Neuronal stem cell (in vitro differentiated cells): Measurements from ENCODE around the gene GRM2.

ENCODE experiments used
- DNase-seq: peaks from one replicate; pipeline ENCODE4 v3.0.0-alpha.2; 2013; ENCODE audit warnings: low spot score
- H2AFZ ChIP-seq: one replicate; pipeline ENCODE4 v1.6.1; 2013; ENCODE audit warnings: mild to moderate bottlenecking, low read length, inconsistent platforms
- H2AK5ac ChIP-seq: 2 replicates; pipeline ENCODE4 v1.6.1; 2013; ENCODE audit warnings: low read depth, mild to moderate bottlenecking, inconsistent platforms, low read length, moderate library complexity, mixed read lengths
- H2BK120ac ChIP-seq: 2 replicates; pipeline ENCODE4 v1.6.1; 2013; ENCODE audit warnings: low read depth, mild to moderate bottlenecking, inconsistent platforms, low read length, moderate library complexity, mixed read lengths
- H2BK12ac ChIP-seq: one replicate; pipeline ENCODE4 v1.6.1; 2013; ENCODE audit warnings: low read length, inconsistent platforms
- H2BK15ac ChIP-seq: 2 replicates; pipeline ENCODE4 v1.6.1; 2013; ENCODE audit warnings: mild to moderate bottlenecking, low read length, inconsistent platforms, mixed read lengths
- H2BK5ac ChIP-seq: one replicate; pipeline ENCODE4 v1.6.1; 2013; ENCODE audit warnings: inconsistent platforms, mild to moderate bottlenecking, low read length, moderate library complexity
- H3K14ac ChIP-seq: one replicate; pipeline ENCODE4 v1.6.1; 2013; ENCODE audit warnings: low read length, inconsistent platforms
- H3K18ac ChIP-seq: 2 replicates; pipeline ENCODE4 v1.6.1; 2013; ENCODE audit warnings: low read length, inconsistent platforms
- H3K23ac ChIP-seq: 2 replicates; pipeline ENCODE4 v1.6.1; 2013; ENCODE audit warnings: low read depth, mild to moderate bottlenecking, mixed read lengths, low read length, inconsistent platforms; ENCODE audit not compliant: poor library complexity
- H3K27ac ChIP-seq: replicated peaks from 3 replicates; pipeline ENCODE4 v1.5.1; 2013; ENCODE audit warnings: low read length, inconsistent platforms
- H3K27me3 ChIP-seq, 3 experiments: 2 replicates each; pipeline ENCODE4 v1.6.1; 2013; ENCODE audit warnings: low read length in 3 of 3, mild to moderate bottlenecking in 2 of 3, inconsistent platforms in 1 of 3, low read depth in 1 of 3, mixed read lengths in 1 of 3, moderate library complexity in 1 of 3; ENCODE audit not compliant: control insufficient read depth in 3 of 3, insufficient read depth in 3 of 3
- H3K36me3 ChIP-seq, 2 donors: replicated peaks in 1 of 2; 2 replicates each; pipeline ENCODE4 v1.6.1; 2013; ENCODE audit warnings: low read length in 2 of 2; ENCODE audit not compliant: control insufficient read depth in 2 of 2, insufficient read depth in 2 of 2
- H3K4ac ChIP-seq: 2 replicates; pipeline ENCODE4 v1.6.1; 2013; ENCODE audit warnings: inconsistent platforms, mild to moderate bottlenecking, low read length, moderate library complexity
- H3K4me1 ChIP-seq, 2 donors: 1 replicate in 1 of 2; 2 replicates in 1 of 2; pipeline ENCODE4 v1.6.1; 2013; ENCODE audit warnings: low read length in 2 of 2, low read depth in 1 of 2; ENCODE audit not compliant: control insufficient read depth in 2 of 2, insufficient read depth in 1 of 2
- H3K4me2 ChIP-seq: one replicate; pipeline ENCODE4 v1.6.1; 2013; ENCODE audit warnings: mild to moderate bottlenecking, low read length, inconsistent platforms; ENCODE audit not compliant: insufficient read depth, poor library complexity, severe bottlenecking
- H3K4me3 ChIP-seq, 2 donors: 2 replicates each; pipeline ENCODE4 v1.5.1; 2013; ENCODE audit warnings: low read length in 2 of 2, mild to moderate bottlenecking in 2 of 2, inconsistent platforms in 1 of 2, moderate library complexity in 1 of 2
- H3K79me1 ChIP-seq: one replicate; pipeline ENCODE4 v1.6.1; 2013; ENCODE audit warnings: low read depth, mild to moderate bottlenecking, inconsistent platforms, low read length, moderate library complexity
- H3K9ac ChIP-seq: one replicate; pipeline ENCODE4 v1.6.1; 2013; ENCODE audit warnings: mild to moderate bottlenecking, low read depth, low read length, inconsistent platforms; ENCODE audit not compliant: poor library complexity
- H3K9me3 ChIP-seq, 2 donors: replicated peaks in 1 of 2; 2 replicates each; pipeline versions ENCODE3 to v1.6.1; 2013; ENCODE audit warnings: low read length in 2 of 2, mild to moderate bottlenecking in 2 of 2, inconsistent platforms in 1 of 2, low read depth in 1 of 2, mixed read lengths in 1 of 2, moderate library complexity in 1 of 2; ENCODE audit not compliant: control insufficient read depth in 2 of 2, insufficient read depth in 1 of 2
- H4K8ac ChIP-seq: one replicate; pipeline ENCODE4 v1.6.1; 2013; ENCODE audit warnings: low read depth, mild to moderate bottlenecking, inconsistent platforms, low read length, moderate library complexity
- H4K91ac ChIP-seq: one replicate; pipeline ENCODE4 v1.6.1; 2013; ENCODE audit warnings: low read length, low read depth, mild to moderate bottlenecking, inconsistent platforms; ENCODE audit not compliant: poor library complexity
- WGBS, 2 donors: extraction: QIAGEN DNeasy Blood & Tissue Kit; methylation state at CpG; one replicate each; pipeline ENCODE4 v1.1.7; 2013; ENCODE audit warnings: missing lambda C conversion rate in 2 of 2, mixed read lengths in 1 of 2; ENCODE audit not compliant: insufficient read length in 2 of 2, insufficient replicate concordance in 1 of 2; ENCODE audit errors: extremely low coverage in 2 of 2; 5-methylcytosine and 5-hydroxymethylcytosine counted together

GRM2 gene

GRCh38 chr3:51721062-51721745 lies 14.3 kb downstream of the GRM2 start:
- H2BK15ac ChIP-seq, result no peak overlapping the region
- H3K23ac ChIP-seq, result no peak overlapping the region
- H3K36me3 ChIP-seq, result peaks cover 0 to 4% of the 10 kb centered on the region in 2 donors
- H3K4ac ChIP-seq, result no peak overlapping the region
- H3K27ac ChIP-seq, result no peak overlapping the region
- no peak overlapping the region for H3K18ac ChIP-seq
- H3K14ac ChIP-seq, result no peak overlapping the region
- no CpG with 5 or more reads among the region's 8 CpGs for WGBS, 2 donors
- peaks cover 0 to 2% (median 0%) of the 10 kb centered on the region in 3 experiments for H3K27me3 ChIP-seq
- H2BK120ac ChIP-seq, result no peak overlapping the region
- DNase-seq, result no peak
- H2AK5ac ChIP-seq, result no peak overlapping the region
- H3K9me3 ChIP-seq, result no peaks in the 10 kb centered on the region
- H2AFZ ChIP-seq, result peak overlapping the region; percentile 69
- H4K8ac ChIP-seq, result no peak overlapping the region
- no peaks in the 10 kb centered on the region for H3K4me1 ChIP-seq
- H3K9ac ChIP-seq, result no peak overlapping the region
- no peak overlapping the region for H2BK12ac ChIP-seq
- no peak overlapping the region for H4K91ac ChIP-seq
- no peaks in the 10 kb centered on the region for H3K79me1 ChIP-seq
- no peak overlapping the region for H3K4me2 ChIP-seq
- H3K4me3 ChIP-seq, result no peak overlapping the region
- H2BK5ac ChIP-seq, result peak overlapping the region; percentile 7

DNA sequence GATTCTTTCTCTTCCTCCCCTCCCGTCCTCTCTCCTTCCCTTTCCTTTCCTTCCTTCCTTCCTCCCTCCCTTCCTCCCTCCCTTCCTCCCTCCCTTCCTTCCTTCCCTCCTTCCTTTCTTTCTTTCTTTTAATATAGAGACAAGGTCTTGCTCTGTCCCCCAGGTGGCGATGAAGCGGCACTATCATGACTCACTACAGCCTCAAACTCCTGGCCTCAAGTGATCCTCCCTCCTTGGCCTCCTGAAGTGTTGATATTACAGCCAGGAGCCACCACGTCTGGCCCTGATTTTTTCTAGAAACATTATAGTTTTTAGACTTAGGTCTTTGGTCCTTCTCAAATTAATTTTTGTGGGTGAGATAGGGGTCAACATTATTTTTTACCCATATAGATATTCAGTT lies 15.5 kb downstream of the GRM2 start:
- H3K9ac ChIP-seq, result no peak overlapping the region
- H3K14ac ChIP-seq, result no peak overlapping the region
- H3K27ac ChIP-seq, result no peak overlapping the region
- H2BK12ac ChIP-seq, result no peak overlapping the region
- no peak overlapping the region for H2BK5ac ChIP-seq
- H2AFZ ChIP-seq, result no peak overlapping the region
- H3K9me3 ChIP-seq, result no peaks in the 10 kb centered on the region
- no peaks in the 10 kb centered on the region for H3K79me1 ChIP-seq
- H2BK120ac ChIP-seq, result no peak overlapping the region
- WGBS, 2 donors, result no CpG with 5 or more reads among the region's 4 CpGs
- no peak overlapping the region for H3K4ac ChIP-seq
- no peak overlapping the region for H3K4me2 ChIP-seq
- peak overlapping the region; percentile 60 for H3K23ac ChIP-seq
- H2AK5ac ChIP-seq, result no peak overlapping the region
- H4K8ac ChIP-seq, result no peak overlapping the region
- no peak overlapping the region for H3K18ac ChIP-seq
- no peak overlapping the region for H3K4me3 ChIP-seq
- no peak overlapping the region for H4K91ac ChIP-seq
- H2BK15ac ChIP-seq, result no peak overlapping the region
- H3K36me3 ChIP-seq, result no peaks in the 10 kb centered on the region
- DNase-seq, result no peak
- H3K27me3 ChIP-seq, result peaks cover 0 to 2% (median 0%) of the 10 kb centered on the region in 3 experiments
- no peaks in the 10 kb centered on the region for H3K4me1 ChIP-seq

- Histone ChIP-seq H3K4me3 (no peak overlapping the region), H3K4ac (no peak overlapping the region), H4K8ac (no peak overlapping the region), H2AFZ (no peak overlapping the region), H3K9ac (no peak overlapping the region), H3K23ac (no peak overlapping the region), H4K91ac (no peak overlapping the region), H2AK5ac (no peak overlapping the region), H2BK5ac (no peak overlapping the region), H3K79me1 (no peaks in the 10 kb centered on the region), H2BK12ac (no peak overlapping the region), H3K9me3 (no peaks in the 10 kb centered on the region), H2BK15ac (no peak overlapping the region), H3K4me1 (no peaks in the 10 kb centered on the region), H3K14ac (no peak overlapping the region), H3K36me3 (no peaks in the 10 kb centered on the region), H3K27me3 (peaks cover 0 to 6% (median 0%) of the 10 kb centered on the region in 3 experiments), H2BK120ac (no peak overlapping the region), H3K18ac (no peak overlapping the region), H3K4me2 (no peak overlapping the region), H3K27ac (no peak overlapping the region)
- DNase-seq, result no peak
These were observed 20.6 kb downstream of the GRM2 start for GRCh38 chr3:51727500-51727899.

GRCh38 chr3:51729042-51729633 lies 22.3 kb downstream of the GRM2 start:
- DNase-seq, result no peak
- Histone ChIP-seq H3K18ac (no peak overlapping the region), H3K27ac (no peak overlapping the region), H3K4me3 (no peak overlapping the region), H4K8ac (no peak overlapping the region), H3K4me2 (no peak overlapping the region), H4K91ac (no peak overlapping the region), H3K4me1 (no peaks in the 10 kb centered on the region), H3K14ac (no peak overlapping the region), H2BK120ac (no peak overlapping the region), H2AFZ (no peak overlapping the region), H3K79me1 (no peaks in the 10 kb centered on the region), H3K23ac (no peak overlapping the region), H3K27me3 (peaks cover 0 to 6% (median 0%) of the 10 kb centered on the region in 3 experiments), H3K9ac (no peak overlapping the region), H3K4ac (no peak overlapping the region), H2BK15ac (no peak overlapping the region), H2AK5ac (no peak overlapping the region), H2BK12ac (no peak overlapping the region), H2BK5ac (no peak overlapping the region), H3K9me3 (no peaks in the 10 kb centered on the region), H3K36me3 (no peaks in the 10 kb centered on the region)
